Thyroid gland (tissue), 4 donors: ENCODE measurements around the gene PITPNC1.

Experiments
- POLR2A ChIP-seq, 2 donors: fragments of 450-650 bp; IDR thresholded peaks; one replicate each; pipeline ENCODE4 v1.6.1; 2017; ENCODE audit warnings: antibody characterized with exemption in 2 of 2, mild to moderate bottlenecking in 2 of 2, moderate library complexity in 1 of 2
- TF ChIP-seq, protein P1 (sequence below), 6 experiments: fragments of 200-600 bp in 3 of 6; fragments of 450-650 bp in 3 of 6; sonication (generic) in 3 of 6; IDR thresholded peaks; one replicate each; pipeline ENCODE4 v1.5.1; 2016 to 2019; ENCODE audit warnings: antibody characterized with exemption in 6 of 6, mild to moderate bottlenecking in 2 of 6, inconsistent platforms in 1 of 6, moderate library complexity in 1 of 6

DNA sequence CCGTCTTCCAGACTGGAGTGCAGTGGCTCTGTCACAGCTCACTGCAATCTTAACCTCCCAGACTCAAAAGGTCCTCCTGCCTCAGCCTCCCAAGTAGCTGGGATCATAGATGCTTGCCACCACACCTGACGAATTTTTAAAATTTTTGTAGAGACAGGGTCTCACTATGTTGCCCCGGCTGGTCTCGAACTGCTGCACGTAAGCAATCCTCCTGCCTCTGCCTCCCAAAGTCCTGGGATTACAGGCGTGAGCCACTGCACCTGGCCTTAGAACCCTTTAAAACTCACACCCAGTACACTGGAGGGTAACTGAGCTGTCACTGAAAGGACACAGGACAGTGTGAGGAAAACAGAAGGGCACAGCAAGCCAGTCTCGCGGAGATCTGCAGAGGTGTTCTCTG is 243.0 kb downstream of the PITPNC1 start:
- TF ChIP-seq, protein P1, sequence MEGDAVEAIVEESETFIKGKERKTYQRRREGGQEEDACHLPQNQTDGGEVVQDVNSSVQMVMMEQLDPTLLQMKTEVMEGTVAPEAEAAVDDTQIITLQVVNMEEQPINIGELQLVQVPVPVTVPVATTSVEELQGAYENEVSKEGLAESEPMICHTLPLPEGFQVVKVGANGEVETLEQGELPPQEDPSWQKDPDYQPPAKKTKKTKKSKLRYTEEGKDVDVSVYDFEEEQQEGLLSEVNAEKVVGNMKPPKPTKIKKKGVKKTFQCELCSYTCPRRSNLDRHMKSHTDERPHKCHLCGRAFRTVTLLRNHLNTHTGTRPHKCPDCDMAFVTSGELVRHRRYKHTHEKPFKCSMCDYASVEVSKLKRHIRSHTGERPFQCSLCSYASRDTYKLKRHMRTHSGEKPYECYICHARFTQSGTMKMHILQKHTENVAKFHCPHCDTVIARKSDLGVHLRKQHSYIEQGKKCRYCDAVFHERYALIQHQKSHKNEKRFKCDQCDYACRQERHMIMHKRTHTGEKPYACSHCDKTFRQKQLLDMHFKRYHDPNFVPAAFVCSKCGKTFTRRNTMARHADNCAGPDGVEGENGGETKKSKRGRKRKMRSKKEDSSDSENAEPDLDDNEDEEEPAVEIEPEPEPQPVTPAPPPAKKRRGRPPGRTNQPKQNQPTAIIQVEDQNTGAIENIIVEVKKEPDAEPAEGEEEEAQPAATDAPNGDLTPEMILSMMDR (IDR thresholded peaks at IDR 0.05) = no peak
- TF ChIP-seq POLR2A (IDR thresholded peaks at IDR 0.05) = no peak
